Frontal cortex (tissue), 4 donors: ENCODE measurements around the gene MCRIP2. TPM values are rescaled to one million over a fixed set of nuclear protein-coding genes. Genes with fewer than 3 reads are reported as not detected.

Experiments
- DNase-seq, 2 donors: peaks; one replicate each; pipeline ENCODE4 v3.0.0; 2012; ENCODE audit warnings: low spot score in 2 of 2
- FAIRE-seq: peaks from 2 replicates; lab custom pipeline; 2012; peaks lifted over from hg19 to GRCh38; lab: Jason Lieb, UNC
- total RNA-seq: library from RNA; depleted of rRNA; stranded (reverse); fragments of >200 nt; gene quantifications from one replicate; pipeline ENCODE4 v1.2.3, GENCODE V29; 2014
- donor health status: control.
- donor health status: control.
- donor health status: control.

MCRIP2 gene
- total RNA-seq, 1 donor from 2014 or later: 9.8 TPM

- DNase-seq (no peak), FAIRE-seq (no peak)
Measured at GRCh38 chr16:678209-678857, 36.7 kb downstream of the MCRIP2 start.

- DNase-seq: peak; percentile 52 to 62
- no peak for FAIRE-seq
Measured at GRCh38 chr16:678858-679813, 37.5 kb downstream of the MCRIP2 start.

- no peak for FAIRE-seq
Measured at GRCh38 chr16:679814-680624, 38.4 kb downstream of the MCRIP2 start, which contains the start of gene STUB1. TSS of gene STUB1 (plus strand) at chr16:680410. CDS start at chr16:680526, 116 bp downstream.

GRCh38 chr16:680625-680945 lies 39.0 kb downstream of the MCRIP2 start:
- no peak for FAIRE-seq
- DNase-seq: no peak

More at GRCh38 chr16:679814-680624, 38.4 kb downstream of the MCRIP2 start, which contains the start of gene STUB1:
- DNase-seq: peak; percentile 88 to 93

- FAIRE-seq: no peak
- DNase-seq: no peak
Measured at GRCh38 chr16:680967-681745, 39.5 kb downstream of the MCRIP2 start.

- FAIRE-seq (no peak), DNase-seq (no peak)
Measured at GRCh38 chr16:681746-682427, 40.3 kb downstream of the MCRIP2 start.

- FAIRE-seq: no peak
- DNase-seq: no peak
Measured at GRCh38 chr16:682493-683395, 41.1 kb downstream of the MCRIP2 start.

GRCh38 chr16:683396-684070 lies 41.9 kb downstream of the MCRIP2 start:
- no peak for DNase-seq
- FAIRE-seq: no peak

GRCh38 chr16:684071-684794 lies 42.6 kb downstream of the MCRIP2 start, which contains the start of gene JMJD8:
TSS of gene JMJD8 (minus strand) at chr16:684334. CDS start at chr16:684319, 15 bp downstream.
- peak; percentile 99 for DNase-seq
- no peak for FAIRE-seq

- FAIRE-seq: no peak
- DNase-seq: no peak
Measured at GRCh38 chr16:684961-685696, 43.5 kb downstream of the MCRIP2 start.

- FAIRE-seq (no peak), DNase-seq (no peak)
Measured at GRCh38 chr16:685967-686366, 44.3 kb downstream of the MCRIP2 start.

GRCh38 chr16:686459-687260 lies 45.0 kb downstream of the MCRIP2 start:
- DNase-seq (no peak), FAIRE-seq (no peak)

- FAIRE-seq (no peak), DNase-seq (no peak)
Measured at GRCh38 chr16:687499-687898, 45.9 kb downstream of the MCRIP2 start.

- FAIRE-seq (no peak), DNase-seq (no peak)
Measured at GRCh38 chr16:689175-689897, 47.7 kb downstream of the MCRIP2 start.
